Loucy (cell line): Measurements from ENCODE around the gene FXYD3.

ENCODE experiments used
- H2AFZ ChIP-seq: fragments of 200-600 bp; sonication (generic); 2 replicates; pipeline ENCODE4 v1.6.0; 2016; ENCODE audit warnings: antibody characterized with exemption, mild to moderate bottlenecking, low read length, moderate library complexity
- H3F3A ChIP-seq: fragments of 200-600 bp; 2 replicates; pipeline ENCODE4 v1.6.0; 2016; ENCODE audit warnings: antibody characterized with exemption, low read depth, mild to moderate bottlenecking
- H3K27me3 ChIP-seq: fragments of 200-600 bp; sonication (generic); 2 replicates; pipeline ENCODE4 v1.6.1; 2014; ENCODE audit warnings: low read length, mild to moderate bottlenecking; ENCODE audit not compliant: insufficient read depth, poor library complexity, severe bottlenecking
- H3K36me3 ChIP-seq: fragments of 200-600 bp; sonication (generic); 2 replicates; pipeline ENCODE4 v1.6.1; 2016; ENCODE audit warnings: low read length; ENCODE audit not compliant: insufficient read depth
- H3K4me1 ChIP-seq: fragments of 200-600 bp; sonication (generic); 2 replicates; pipeline ENCODE4 v1.5.1; 2014; ENCODE audit warnings: low read length, mild to moderate bottlenecking; ENCODE audit not compliant: insufficient read depth, poor library complexity, severe bottlenecking
- H3K4me2 ChIP-seq: fragments of 200-600 bp; sonication (generic); 2 replicates; pipeline ENCODE4 v1.6.0; 2014; ENCODE audit warnings: antibody characterized with exemption, low read length, low read depth, mild to moderate bottlenecking; ENCODE audit not compliant: poor library complexity, severe bottlenecking
- H3K4me3 ChIP-seq: fragments of 200-600 bp; sonication (generic); 2 replicates; pipeline ENCODE4 v1.5.1; 2014; ENCODE audit warnings: low read length, mild to moderate bottlenecking, mixed read lengths; ENCODE audit not compliant: poor library complexity, severe bottlenecking
- H3K79me2 ChIP-seq: fragments of 200-600 bp; sonication (generic); 2 replicates; pipeline ENCODE4 v1.6.1; 2014; ENCODE audit warnings: low read length; ENCODE audit not compliant: insufficient read depth
- H3K9ac ChIP-seq: fragments of 200-600 bp; sonication (generic); 2 replicates; pipeline ENCODE4 v1.6.0; 2014; ENCODE audit warnings: mild to moderate bottlenecking, low read depth, low read length, moderate library complexity; ENCODE audit not compliant: poor library complexity, severe bottlenecking
- H3K9me2 ChIP-seq: fragments of 200-600 bp; sonication (generic); replicated peaks from 2 replicates; pipeline ENCODE4 v1.6.1; 2016; ENCODE audit warnings: low read depth, low read length, mixed read lengths
- H3K9me3 ChIP-seq: fragments of 200-600 bp; sonication (generic); 2 replicates; pipeline ENCODE4 v1.6.1; 2014; ENCODE audit warnings: mild to moderate bottlenecking, antibody characterized with exemption, low read length, low read depth; ENCODE audit not compliant: insufficient read depth
- H4K20me1 ChIP-seq: fragments of 200-600 bp; sonication (generic); 2 replicates; pipeline ENCODE4 v1.6.0; 2014; ENCODE audit warnings: antibody characterized with exemption, low read length, mild to moderate bottlenecking; ENCODE audit not compliant: insufficient read depth, poor library complexity, severe bottlenecking
- EZH2phosphoT487 ChIP-seq: fragments of 200-600 bp; IDR thresholded peaks from 2 replicates; pipeline ENCODE4 v1.6.1; 2018; ENCODE audit warnings: antibody characterized with exemption, mild to moderate bottlenecking, moderate library complexity, borderline replicate concordance
- TF ChIP-seq, protein P1 (sequence below): fragments of 200-600 bp; sonication (generic); conservative IDR thresholded peaks from 2 replicates; pipeline ENCODE4 v1.5.1; 2014; ENCODE audit warnings: mild to moderate bottlenecking, antibody characterized with exemption, low read length

The FXYD3 gene

DNA sequence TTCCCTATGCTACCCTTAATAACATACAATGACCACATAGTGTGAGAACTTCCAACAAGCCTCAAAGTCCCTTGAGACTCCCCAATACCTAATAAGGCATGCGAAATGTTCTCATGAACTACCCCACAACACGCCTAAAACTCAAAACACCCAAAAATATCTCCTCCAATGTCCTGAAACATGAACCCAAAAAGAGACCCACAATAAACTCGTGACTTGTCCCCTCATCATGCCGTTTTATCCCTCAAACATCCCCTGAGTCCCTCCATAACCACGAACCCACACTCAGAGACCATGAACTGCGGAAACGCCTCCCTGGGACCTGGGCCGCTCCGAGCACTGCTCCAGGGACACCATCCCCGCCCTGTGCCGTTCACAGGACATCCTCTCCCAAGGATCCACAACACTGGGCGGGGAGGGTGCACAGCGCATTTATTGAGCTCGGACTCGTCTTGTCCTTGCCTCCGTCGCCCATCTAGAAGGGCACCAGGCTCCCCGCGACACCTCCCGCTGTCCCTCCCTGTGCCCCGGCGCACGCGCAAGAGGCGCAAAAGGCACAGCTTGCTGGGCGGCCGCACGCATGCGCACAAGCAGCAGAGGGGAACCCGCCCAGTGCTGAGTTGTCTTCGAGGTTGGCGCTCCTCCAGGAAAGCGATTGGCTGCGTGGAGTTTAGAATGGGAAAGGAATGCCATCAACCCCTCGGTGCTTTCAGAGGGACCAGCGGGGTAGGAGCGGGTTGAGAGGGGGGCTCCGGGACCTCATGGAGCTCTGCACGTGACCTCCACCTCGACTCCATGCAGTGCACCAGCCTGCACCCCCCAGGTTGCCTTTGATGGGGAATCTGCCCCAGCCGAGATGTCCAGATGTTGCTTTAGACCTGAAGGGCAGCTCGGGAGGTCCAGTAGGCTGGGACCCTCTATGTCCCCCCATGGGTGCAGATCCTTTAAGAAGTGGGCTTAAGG, 8.8 kb downstream of the FXYD3 start:
- H3K9me2 ChIP-seq, result no peaks in the 10 kb centered on the region
- no peak overlapping the region for H3K9ac ChIP-seq
- no peaks in the 10 kb centered on the region for H3K27me3 ChIP-seq
- H3K4me3 ChIP-seq, result no peak overlapping the region
- no peaks in the 10 kb centered on the region for H3K36me3 ChIP-seq
- no peaks in the 10 kb centered on the region for H3K4me1 ChIP-seq
- no peaks in the 10 kb centered on the region for H3K9me3 ChIP-seq
- H4K20me1 ChIP-seq, result no peaks in the 10 kb centered on the region
- no peaks in the 10 kb centered on the region for H3K79me2 ChIP-seq
- H3K4me2 ChIP-seq, result no peak overlapping the region
- no peak for TF ChIP-seq EZH2phosphoT487
- TF ChIP-seq, protein P1, sequence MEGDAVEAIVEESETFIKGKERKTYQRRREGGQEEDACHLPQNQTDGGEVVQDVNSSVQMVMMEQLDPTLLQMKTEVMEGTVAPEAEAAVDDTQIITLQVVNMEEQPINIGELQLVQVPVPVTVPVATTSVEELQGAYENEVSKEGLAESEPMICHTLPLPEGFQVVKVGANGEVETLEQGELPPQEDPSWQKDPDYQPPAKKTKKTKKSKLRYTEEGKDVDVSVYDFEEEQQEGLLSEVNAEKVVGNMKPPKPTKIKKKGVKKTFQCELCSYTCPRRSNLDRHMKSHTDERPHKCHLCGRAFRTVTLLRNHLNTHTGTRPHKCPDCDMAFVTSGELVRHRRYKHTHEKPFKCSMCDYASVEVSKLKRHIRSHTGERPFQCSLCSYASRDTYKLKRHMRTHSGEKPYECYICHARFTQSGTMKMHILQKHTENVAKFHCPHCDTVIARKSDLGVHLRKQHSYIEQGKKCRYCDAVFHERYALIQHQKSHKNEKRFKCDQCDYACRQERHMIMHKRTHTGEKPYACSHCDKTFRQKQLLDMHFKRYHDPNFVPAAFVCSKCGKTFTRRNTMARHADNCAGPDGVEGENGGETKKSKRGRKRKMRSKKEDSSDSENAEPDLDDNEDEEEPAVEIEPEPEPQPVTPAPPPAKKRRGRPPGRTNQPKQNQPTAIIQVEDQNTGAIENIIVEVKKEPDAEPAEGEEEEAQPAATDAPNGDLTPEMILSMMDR, result no peak
- no peaks in the 10 kb centered on the region for H3F3A ChIP-seq
- no peak overlapping the region for H2AFZ ChIP-seq

DNA sequence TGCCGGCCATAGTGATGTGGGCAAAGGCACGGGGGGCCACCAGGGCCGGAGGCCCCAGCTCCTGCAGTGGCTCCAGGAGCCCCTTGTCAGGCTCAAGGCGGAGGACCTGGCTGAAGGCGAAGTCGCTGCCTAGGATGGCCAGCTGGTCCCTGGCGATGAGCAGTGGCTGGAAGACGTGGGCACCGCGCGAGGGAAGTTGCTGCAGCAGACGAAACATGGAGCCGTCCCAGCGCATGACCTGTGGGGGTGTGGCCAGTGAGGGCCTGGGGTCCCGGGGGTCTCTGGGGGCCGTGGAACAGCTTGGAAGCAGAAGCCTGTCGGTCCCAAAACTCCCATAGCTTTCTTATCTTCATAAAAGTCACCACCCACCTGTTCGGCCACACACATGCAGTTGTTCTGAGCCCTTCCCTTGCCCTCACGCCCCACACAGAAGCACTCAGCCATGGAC, 9.7 kb downstream of the FXYD3 start:
- Histone ChIP-seq H3K4me1 (no peaks in the 10 kb centered on the region), H3K4me3 (no peak overlapping the region)
- TF ChIP-seq, protein P1, result no peak
- TF ChIP-seq EZH2phosphoT487, result no peak

DNA sequence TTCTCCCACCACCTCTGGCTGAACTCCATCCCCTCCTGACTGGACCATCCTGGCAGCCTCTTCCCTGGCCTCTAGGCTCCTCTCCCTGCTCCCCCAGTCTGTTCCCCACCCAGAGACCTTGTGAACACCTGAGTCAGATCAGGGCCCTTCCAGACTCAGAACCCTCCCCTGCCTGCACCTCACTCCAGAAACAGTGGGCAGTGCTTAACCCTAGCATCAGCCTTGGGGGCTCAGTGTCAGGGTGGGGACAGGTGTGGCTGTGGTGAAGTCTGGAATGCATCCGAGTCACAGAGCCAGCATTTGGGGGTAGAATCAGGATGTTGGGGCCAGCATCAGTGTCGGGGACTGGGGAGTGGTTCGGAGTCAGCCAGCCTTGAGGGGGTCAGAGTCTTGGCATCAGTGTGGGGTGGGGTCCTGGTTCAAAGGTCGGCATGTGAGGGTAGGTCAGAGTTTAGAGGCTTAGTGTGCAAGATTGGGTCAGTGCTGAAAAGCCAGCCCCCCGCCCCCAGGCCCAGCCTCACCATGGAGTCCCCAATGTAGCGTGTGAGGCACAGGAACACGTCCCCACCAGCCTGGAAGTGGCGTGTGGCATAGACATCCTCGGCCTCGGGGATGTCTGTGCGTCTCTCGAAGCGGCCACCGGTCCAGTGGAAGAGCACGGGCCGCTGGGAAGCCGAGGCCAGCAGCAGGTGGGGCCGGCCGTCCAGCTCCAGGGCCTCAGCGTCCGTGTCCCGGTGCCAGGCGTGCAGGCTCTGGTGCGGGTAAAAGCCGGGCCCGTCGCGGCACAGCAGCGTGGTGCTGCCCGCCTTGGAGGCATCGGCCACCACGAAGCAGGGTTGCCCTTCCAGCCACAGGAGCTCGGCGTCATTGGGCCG, 10.4 kb downstream of the FXYD3 start:
- no peak for TF ChIP-seq EZH2phosphoT487
- TF ChIP-seq, protein P1, result no peak
- Histone ChIP-seq H3K4me2 (no peak overlapping the region), H2AFZ (no peak overlapping the region), H3K79me2 (no peaks in the 10 kb centered on the region), H3K9me2 (no peaks in the 10 kb centered on the region), H3K4me3 (no peak overlapping the region), H3K36me3 (no peaks in the 10 kb centered on the region), H3K27me3 (no peaks in the 10 kb centered on the region), H4K20me1 (no peaks in the 10 kb centered on the region), H3K9me3 (no peaks in the 10 kb centered on the region), H3K4me1 (no peaks in the 10 kb centered on the region), H3K9ac (no peak overlapping the region), H3F3A (no peaks in the 10 kb centered on the region)

More for the DNA sequence above, 9.7 kb downstream of the FXYD3 start:
- Histone ChIP-seq H3K4me2 (no peak overlapping the region), H4K20me1 (no peaks in the 10 kb centered on the region), H3K9me3 (no peaks in the 10 kb centered on the region), H3F3A (no peaks in the 10 kb centered on the region), H3K27me3 (no peaks in the 10 kb centered on the region), H3K79me2 (no peaks in the 10 kb centered on the region), H3K9ac (no peak overlapping the region), H3K36me3 (no peaks in the 10 kb centered on the region), H2AFZ (no peak overlapping the region), H3K9me2 (no peaks in the 10 kb centered on the region)
